Loucy (cell line): ENCODE measurements around the gene AP3B2.

Experiments used
- H2AFZ ChIP-seq: fragments of 200-600 bp; sonication (generic); 2 replicates; pipeline ENCODE4 v1.6.0; 2016; ENCODE audit warnings: antibody characterized with exemption, mild to moderate bottlenecking, low read length, moderate library complexity
- H3F3A ChIP-seq: fragments of 200-600 bp; 2 replicates; pipeline ENCODE4 v1.6.0; 2016; ENCODE audit warnings: antibody characterized with exemption, low read depth, mild to moderate bottlenecking
- H3K27me3 ChIP-seq: fragments of 200-600 bp; sonication (generic); 2 replicates; pipeline ENCODE4 v1.6.1; 2014; ENCODE audit warnings: low read length, mild to moderate bottlenecking; ENCODE audit not compliant: insufficient read depth, poor library complexity, severe bottlenecking
- H3K36me3 ChIP-seq: fragments of 200-600 bp; sonication (generic); 2 replicates; pipeline ENCODE4 v1.6.1; 2016; ENCODE audit warnings: low read length; ENCODE audit not compliant: insufficient read depth
- H3K4me1 ChIP-seq: fragments of 200-600 bp; sonication (generic); 2 replicates; pipeline ENCODE4 v1.5.1; 2014; ENCODE audit warnings: low read length, mild to moderate bottlenecking; ENCODE audit not compliant: insufficient read depth, poor library complexity, severe bottlenecking
- H3K4me2 ChIP-seq: fragments of 200-600 bp; sonication (generic); 2 replicates; pipeline ENCODE4 v1.6.0; 2014; ENCODE audit warnings: antibody characterized with exemption, low read length, low read depth, mild to moderate bottlenecking; ENCODE audit not compliant: poor library complexity, severe bottlenecking
- H3K4me3 ChIP-seq: fragments of 200-600 bp; sonication (generic); 2 replicates; pipeline ENCODE4 v1.5.1; 2014; ENCODE audit warnings: low read length, mild to moderate bottlenecking, mixed read lengths; ENCODE audit not compliant: poor library complexity, severe bottlenecking
- H3K79me2 ChIP-seq: fragments of 200-600 bp; sonication (generic); 2 replicates; pipeline ENCODE4 v1.6.1; 2014; ENCODE audit warnings: low read length; ENCODE audit not compliant: insufficient read depth
- H3K9ac ChIP-seq: fragments of 200-600 bp; sonication (generic); 2 replicates; pipeline ENCODE4 v1.6.0; 2014; ENCODE audit warnings: mild to moderate bottlenecking, low read depth, low read length, moderate library complexity; ENCODE audit not compliant: poor library complexity, severe bottlenecking
- H3K9me2 ChIP-seq: fragments of 200-600 bp; sonication (generic); replicated peaks from 2 replicates; pipeline ENCODE4 v1.6.1; 2016; ENCODE audit warnings: low read depth, low read length, mixed read lengths
- H3K9me3 ChIP-seq: fragments of 200-600 bp; sonication (generic); 2 replicates; pipeline ENCODE4 v1.6.1; 2014; ENCODE audit warnings: mild to moderate bottlenecking, antibody characterized with exemption, low read length, low read depth; ENCODE audit not compliant: insufficient read depth
- H4K20me1 ChIP-seq: fragments of 200-600 bp; sonication (generic); 2 replicates; pipeline ENCODE4 v1.6.0; 2014; ENCODE audit warnings: antibody characterized with exemption, low read length, mild to moderate bottlenecking; ENCODE audit not compliant: insufficient read depth, poor library complexity, severe bottlenecking
- EZH2phosphoT487 ChIP-seq: fragments of 200-600 bp; IDR thresholded peaks from 2 replicates; pipeline ENCODE4 v1.6.1; 2018; ENCODE audit warnings: antibody characterized with exemption, mild to moderate bottlenecking, moderate library complexity, borderline replicate concordance
- TF ChIP-seq, protein P1 (sequence below): fragments of 200-600 bp; sonication (generic); conservative IDR thresholded peaks from 2 replicates; pipeline ENCODE4 v1.5.1; 2014; ENCODE audit warnings: mild to moderate bottlenecking, antibody characterized with exemption, low read length

Gene AP3B2

DNA sequence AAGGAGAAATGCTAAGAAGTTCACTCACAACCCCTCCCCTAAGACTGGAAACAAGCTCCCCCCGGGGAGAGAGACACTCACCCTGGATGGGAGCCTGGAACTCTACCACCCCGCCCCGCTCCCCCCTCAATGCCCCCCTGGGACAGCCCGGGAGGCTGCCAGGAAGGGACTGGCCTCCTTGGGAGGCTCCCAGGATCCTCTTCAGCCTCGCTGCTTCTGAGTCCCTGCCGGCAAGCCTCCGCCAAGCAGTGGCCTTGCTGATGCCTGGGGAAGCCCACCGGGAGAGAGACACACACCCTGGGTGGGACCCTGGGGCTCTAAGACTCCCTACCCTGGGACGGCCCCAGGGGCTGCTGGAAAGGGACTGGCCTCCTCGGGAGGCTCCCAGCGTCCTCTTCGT is 95.9 kb downstream of the AP3B2 start:
- Histone ChIP-seq H3K4me1 (no peaks in the 10 kb centered on the region), H3K9me2 (no peaks in the 10 kb centered on the region), H3K27me3 (no peaks in the 10 kb centered on the region), H3K79me2 (no peaks in the 10 kb centered on the region), H3K9ac (no peak overlapping the region), H3F3A (no peaks in the 10 kb centered on the region), H3K9me3 (no peaks in the 10 kb centered on the region), H4K20me1 (no peaks in the 10 kb centered on the region), H3K36me3 (no peaks in the 10 kb centered on the region), H2AFZ (no peak overlapping the region), H3K4me3 (no peak overlapping the region), H3K4me2 (no peak overlapping the region)
- no peak for TF ChIP-seq EZH2phosphoT487
- TF ChIP-seq, protein P1, sequence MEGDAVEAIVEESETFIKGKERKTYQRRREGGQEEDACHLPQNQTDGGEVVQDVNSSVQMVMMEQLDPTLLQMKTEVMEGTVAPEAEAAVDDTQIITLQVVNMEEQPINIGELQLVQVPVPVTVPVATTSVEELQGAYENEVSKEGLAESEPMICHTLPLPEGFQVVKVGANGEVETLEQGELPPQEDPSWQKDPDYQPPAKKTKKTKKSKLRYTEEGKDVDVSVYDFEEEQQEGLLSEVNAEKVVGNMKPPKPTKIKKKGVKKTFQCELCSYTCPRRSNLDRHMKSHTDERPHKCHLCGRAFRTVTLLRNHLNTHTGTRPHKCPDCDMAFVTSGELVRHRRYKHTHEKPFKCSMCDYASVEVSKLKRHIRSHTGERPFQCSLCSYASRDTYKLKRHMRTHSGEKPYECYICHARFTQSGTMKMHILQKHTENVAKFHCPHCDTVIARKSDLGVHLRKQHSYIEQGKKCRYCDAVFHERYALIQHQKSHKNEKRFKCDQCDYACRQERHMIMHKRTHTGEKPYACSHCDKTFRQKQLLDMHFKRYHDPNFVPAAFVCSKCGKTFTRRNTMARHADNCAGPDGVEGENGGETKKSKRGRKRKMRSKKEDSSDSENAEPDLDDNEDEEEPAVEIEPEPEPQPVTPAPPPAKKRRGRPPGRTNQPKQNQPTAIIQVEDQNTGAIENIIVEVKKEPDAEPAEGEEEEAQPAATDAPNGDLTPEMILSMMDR: no peak

DNA sequence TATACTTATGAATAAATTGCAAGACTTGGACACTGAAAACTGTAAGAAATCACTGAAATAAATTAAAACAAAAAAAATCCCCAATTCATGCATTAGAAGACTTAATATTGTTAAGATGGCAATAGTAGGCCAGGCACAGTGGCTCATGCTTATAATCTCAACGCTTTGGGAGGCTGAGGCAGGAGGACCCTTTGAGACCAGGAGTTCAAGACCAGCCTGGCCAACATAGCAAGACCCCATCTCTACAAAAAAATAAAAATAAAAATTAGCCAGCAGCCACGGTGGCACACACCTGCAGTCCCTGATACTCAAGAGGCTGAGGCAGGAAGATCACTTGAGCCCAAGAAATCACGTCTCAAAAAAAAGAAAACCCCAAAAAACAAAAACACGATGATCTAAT is 98.3 kb downstream of the AP3B2 start:
- TF ChIP-seq, protein P1: no peak
- TF ChIP-seq EZH2phosphoT487: no peak

More for the DNA sequence above, 98.3 kb downstream of the AP3B2 start:
- no peaks in the 10 kb centered on the region for H4K20me1 ChIP-seq
- H3K79me2 ChIP-seq: no peaks in the 10 kb centered on the region
- H3K4me1 ChIP-seq: no peaks in the 10 kb centered on the region
- no peak overlapping the region for H2AFZ ChIP-seq
- no peak overlapping the region for H3K4me2 ChIP-seq
- no peaks in the 10 kb centered on the region for H3K27me3 ChIP-seq
- no peaks in the 10 kb centered on the region for H3K9me3 ChIP-seq
- H3K36me3 ChIP-seq: no peaks in the 10 kb centered on the region
- no peaks in the 10 kb centered on the region for H3K9me2 ChIP-seq
- H3K9ac ChIP-seq: no peak overlapping the region
- no peaks in the 10 kb centered on the region for H3F3A ChIP-seq
- no peak overlapping the region for H3K4me3 ChIP-seq
